GM18517 (cell line): ENCODE measurements around the gene CIZ1.
"Not testable (repeated sequence)": the region's sequence is repeated elsewhere in the genome, so short reads cannot be mapped to it uniquely, and the experiment has no call there.

Experiments
- ATAC-seq: cut with Tn5 transposase; IDR thresholded peaks from one replicate; pipeline ENCODE4 v1.9.1; 2021; ENCODE audit warnings: mild to moderate bottlenecking, moderate library complexity; ENCODE audit not compliant: unreplicated experiment

The CIZ1 gene

GRCh38 chr9:128148509-128149000, 42.8 kb downstream of the CIZ1 start:
- ATAC-seq = no peak

GRCh38 chr9:128146591-128147120, 44.7 kb downstream of the CIZ1 start:
- ATAC-seq = no peak

- ATAC-seq = no peak
Observed at GRCh38 chr9:128145951-128146351, 45.4 kb downstream of the CIZ1 start.

- no peak for ATAC-seq
Observed at GRCh38 chr9:128145536-128145935, 45.8 kb downstream of the CIZ1 start.

GRCh38 chr9:128144239-128145181, 46.9 kb downstream of the CIZ1 start:
- ATAC-seq = no peak

- ATAC-seq = no peak
Observed at GRCh38 chr9:128143525-128144238, 47.7 kb downstream of the CIZ1 start.

GRCh38 chr9:128142596-128142995, 48.8 kb downstream of the CIZ1 start:
- ATAC-seq = no peak

GRCh38 chr9:128142061-128142460, 49.3 kb downstream of the CIZ1 start:
- no peak for ATAC-seq

- ATAC-seq = no peak
Observed at GRCh38 chr9:128141604-128142003, 49.8 kb downstream of the CIZ1 start.

GRCh38 chr9:128139621-128140020, 51.8 kb downstream of the CIZ1 start:
- no peak for ATAC-seq

- no peak for ATAC-seq
Observed at GRCh38 chr9:128138001-128138400, 53.4 kb downstream of the CIZ1 start.

GRCh38 chr9:128136816-128137793, 54.3 kb downstream of the CIZ1 start:
- no peak for ATAC-seq

- not testable (repeated sequence) for ATAC-seq
Observed at GRCh38 chr9:128135561-128135960, 55.8 kb downstream of the CIZ1 start.

GRCh38 chr9:128132139-128132538, 59.2 kb downstream of the CIZ1 start:
- not testable (repeated sequence) for ATAC-seq

- ATAC-seq = not testable (repeated sequence)
Observed at GRCh38 chr9:128131346-128131745, 60.0 kb downstream of the CIZ1 start.

- not testable (repeated sequence) for ATAC-seq
Observed at GRCh38 chr9:128130651-128131050, 60.7 kb downstream of the CIZ1 start.

GRCh38 chr9:128129976-128130590, 61.3 kb downstream of the CIZ1 start:
- not testable (repeated sequence) for ATAC-seq

GRCh38 chr9:128128836-128129590, 62.4 kb downstream of the CIZ1 start:
- ATAC-seq = no peak
